ENCODE data around the gene TMEM81.

GRCh38 chr1:205037539-205037938 is 46.7 kb downstream of the TMEM81 start:
- TF ChIP-seq CTCF (conservative IDR thresholded peaks at IDR 0.05 in 1 of 2, IDR thresholded peaks at IDR 0.05 in 1 of 2; ENCODE audit: low read depth in 1 of 2, low read length in 2 of 2) (no peak), EZH2 (IDR thresholded peaks at IDR 0.05; ENCODE audit: low read length, missing control alignments) (no peak)

Data from fibroblast of lung (primary cell).